H1 (cell line): Measurements from ENCODE around the gene IFT122. TPM values are rescaled to one million over a fixed set of nuclear protein-coding genes. Genes with fewer than 3 reads are reported as not detected.

Source experiments
- CHD1 ChIP-seq: IDR thresholded peaks from 2 replicates; pipeline ENCODE4 v1.6.1; 2012; ENCODE audit warnings: low read depth, low read length, improper control_type of control experiment
- CHD7 ChIP-seq: fragments of 300-600 bp; sonication (generic); IDR thresholded peaks from 2 replicates; pipeline ENCODE4 v1.7.1; 2012; ENCODE audit warnings: low read length, moderate library complexity, mild to moderate bottlenecking, inconsistent platforms; ENCODE audit not compliant: insufficient replicate concordance
- CREB1 ChIP-seq: IDR thresholded peaks from 2 replicates; pipeline ENCODE4 v1.6.1; 2012; ENCODE audit warnings: inconsistent platforms
- GABPA ChIP-seq: IDR thresholded peaks from 2 replicates; pipeline ENCODE4 v1.6.1; 2011; ENCODE audit warnings: mild to moderate bottlenecking, low read length, moderate library complexity, borderline replicate concordance; ENCODE audit not compliant: insufficient read depth
- HDAC2 ChIP-seq, 2 experiments: fragments of 300-600 bp in 1 of 2; sonication (generic) in 1 of 2; IDR thresholded peaks; 2 replicates each; pipeline ENCODE4 v1.6.1; 2011 to 2012; ENCODE audit warnings: low read depth in 2 of 2, low read length in 2 of 2, mild to moderate bottlenecking in 2 of 2, moderate library complexity in 2 of 2, borderline replicate concordance in 1 of 2, inconsistent platforms in 1 of 2
- JUND ChIP-seq: IDR thresholded peaks from 2 replicates; pipeline ENCODE4 v1.6.1; 2011; ENCODE audit warnings: mild to moderate bottlenecking, improper control_type of control experiment, low read length
- PHF8 ChIP-seq: fragments of 200-600 bp; sonication (generic); conservative IDR thresholded peaks from 2 replicates; pipeline ENCODE4 v1.7.1; 2012; ENCODE audit warnings: low read depth, mild to moderate bottlenecking, inconsistent platforms, low read length, moderate library complexity
- POLR2A ChIP-seq, 2 experiments: IDR thresholded peaks; 1 replicate in 1 of 2; 2 replicates in 1 of 2; pipeline ENCODE4 v1.6.1; 2011; ENCODE audit warnings: low read depth in 2 of 2, low read length in 2 of 2, mild to moderate bottlenecking in 2 of 2; ENCODE audit errors: control extremely low read depth in 1 of 2
- RAD21 ChIP-seq, 2 experiments: IDR thresholded peaks in 1 of 2; conservative IDR thresholded peaks in 1 of 2; 2 replicates each; pipeline ENCODE4 v1.6.1; 2011; ENCODE audit warnings: low read depth in 2 of 2, low read length in 2 of 2, improper control_type of control experiment in 1 of 2, inconsistent platforms in 1 of 2, mild to moderate bottlenecking in 1 of 2, moderate library complexity in 1 of 2
- RXRA ChIP-seq: IDR thresholded peaks from 2 replicates; pipeline ENCODE4 v1.6.1; 2011; ENCODE audit warnings: low read depth, mild to moderate bottlenecking, low read length, moderate library complexity; ENCODE audit not compliant: insufficient read depth
- SP1 ChIP-seq: IDR thresholded peaks from 2 replicates; pipeline ENCODE4 v1.6.1; 2011; ENCODE audit warnings: low read depth, low read length
- TAF1 ChIP-seq: IDR thresholded peaks from 2 replicates; pipeline ENCODE4 v1.6.1; 2011; ENCODE audit warnings: mild to moderate bottlenecking, low read depth, low read length
- ZNF274 ChIP-seq: IDR thresholded peaks from 2 replicates; pipeline ENCODE4 v1.7.0; 2012; ENCODE audit warnings: low read length, borderline replicate concordance; ENCODE audit errors: extremely low read depth
- polyA plus RNA-seq, 7 experiments: library from polyadenylated mRNA; depleted of rRNA in 3 of 7; stranded (reverse) in 5 of 7; unstranded in 2 of 7; fragments of >200 nt in 5 of 7; fragments of 200-250 nt in 2 of 7; gene quantifications; 1 replicate in 5 of 7; 2 replicates in 1 of 7; 4 replicates in 1 of 7; pipeline versions ENCODE4 v1.2.1 to v1.2.3, GENCODE V29; 2011 to 2013; ENCODE audit warnings: missing spikeins in 2 of 7, mixed read lengths in 2 of 7
- total RNA-seq: library from RNA; stranded (reverse); fragmentation: NEBNext Ultra II Directional; extraction: Animal tissue kit (Norgen Biotek cat#: 25700); gene quantifications from 2 replicates; pipeline ENCODE4 v1.2.1, GENCODE V29; 2021

Gene IFT122
- total and polyA plus RNA-seq, 2 of the 8 experiments (the other 6 are each of a cell fraction or from before 2014, with no cell fraction given) = 23.7 to 25.1 TPM

GRCh38 chr3:129435367-129435766, 4.7 kb upstream of the IFT122 start (continued):
- no peak for TF ChIP-seq CHD7
- no peak for TF ChIP-seq RXRA
- TF ChIP-seq CHD1 = no peak
- no peak for TF ChIP-seq JUND
- TF ChIP-seq SP1 = no peak
- TF ChIP-seq TAF1 = no peak
- no peak for TF ChIP-seq CREB1
- TF ChIP-seq ZNF274 = no peak
- TF ChIP-seq GABPA = no peak
- TF ChIP-seq POLR2A (IDR thresholded peaks at IDR 0.05; ENCODE audit: control extremely low read depth in 1 of 2, low read depth in 2 of 2, low read length in 2 of 2) = no peak
- no peak for TF ChIP-seq RAD21 (IDR thresholded peaks at IDR 0.05 in 1 of 2, conservative IDR thresholded peaks at IDR 0.05 in 1 of 2; ENCODE audit: low read depth in 2 of 2, low read length in 2 of 2)
- no peak for TF ChIP-seq HDAC2 (IDR thresholded peaks at IDR 0.05; ENCODE audit: borderline replicate concordance in 1 of 2, low read depth in 2 of 2, low read length in 2 of 2)
- TF ChIP-seq PHF8 = no peak
